Endothelial cell (in vitro differentiated cells): ENCODE data around the gene RAPSN. TPM values are rescaled to one million over a fixed set of nuclear protein-coding genes. Genes with fewer than 3 reads are reported as not detected.
A peak's percentile ranks its signal among the peaks of the same experiment; 100 is the strongest.

Experiments used
- DNase-seq: peaks from one replicate; pipeline ENCODE4 v3.0.0; 2021; ENCODE audit warnings: low spot score
- H3K27ac Mint-ChIP-seq: one replicate; pipeline ENCODE4 v1.8.0; 2021; ENCODE audit warnings: mixed read lengths, inconsistent platforms; ENCODE audit not compliant: unreplicated experiment
- H3K27me3 Mint-ChIP-seq: one replicate; pipeline ENCODE4 v1.8.0; 2021; ENCODE audit warnings: mild to moderate bottlenecking, moderate library complexity, mixed read lengths, inconsistent platforms; ENCODE audit not compliant: unreplicated experiment
- H3K36me3 Mint-ChIP-seq: one replicate; pipeline ENCODE4 v1.8.0; 2021; ENCODE audit warnings: mild to moderate bottlenecking, low read depth, mixed read lengths, inconsistent platforms; ENCODE audit not compliant: unreplicated experiment
- H3K4me1 Mint-ChIP-seq: one replicate; pipeline ENCODE4 v1.8.0; 2021; ENCODE audit warnings: mild to moderate bottlenecking, mixed read lengths, inconsistent platforms; ENCODE audit not compliant: unreplicated experiment
- H3K4me3 Mint-ChIP-seq: one replicate; pipeline ENCODE4 v1.8.0; 2021; ENCODE audit warnings: mild to moderate bottlenecking, mixed read lengths, inconsistent platforms; ENCODE audit not compliant: unreplicated experiment
- H3K9me3 Mint-ChIP-seq: one replicate; pipeline ENCODE4 v1.8.0; 2021; ENCODE audit warnings: mixed read lengths, inconsistent platforms; ENCODE audit not compliant: unreplicated experiment
- total RNA-seq: library from RNA; stranded (reverse); fragmentation: NEBNext Ultra II Directional; extraction: Animal tissue kit (Norgen Biotek cat#: 25700); gene quantifications from one replicate; pipeline ENCODE4 v1.2.1, GENCODE V29; 2021; ENCODE audit not compliant: unreplicated experiment
- TF ChIP-seq, protein P1 (sequence below): fragments of 200-600 bp; sonication (generic); IDR thresholded peaks from one replicate; pipeline ENCODE4 v1.5.0; 2021; ENCODE audit warnings: antibody characterized with exemption; ENCODE audit not compliant: unreplicated experiment

The RAPSN gene
- total RNA-seq, 1 donor from 2014 or later: 0.95 TPM

DNA sequence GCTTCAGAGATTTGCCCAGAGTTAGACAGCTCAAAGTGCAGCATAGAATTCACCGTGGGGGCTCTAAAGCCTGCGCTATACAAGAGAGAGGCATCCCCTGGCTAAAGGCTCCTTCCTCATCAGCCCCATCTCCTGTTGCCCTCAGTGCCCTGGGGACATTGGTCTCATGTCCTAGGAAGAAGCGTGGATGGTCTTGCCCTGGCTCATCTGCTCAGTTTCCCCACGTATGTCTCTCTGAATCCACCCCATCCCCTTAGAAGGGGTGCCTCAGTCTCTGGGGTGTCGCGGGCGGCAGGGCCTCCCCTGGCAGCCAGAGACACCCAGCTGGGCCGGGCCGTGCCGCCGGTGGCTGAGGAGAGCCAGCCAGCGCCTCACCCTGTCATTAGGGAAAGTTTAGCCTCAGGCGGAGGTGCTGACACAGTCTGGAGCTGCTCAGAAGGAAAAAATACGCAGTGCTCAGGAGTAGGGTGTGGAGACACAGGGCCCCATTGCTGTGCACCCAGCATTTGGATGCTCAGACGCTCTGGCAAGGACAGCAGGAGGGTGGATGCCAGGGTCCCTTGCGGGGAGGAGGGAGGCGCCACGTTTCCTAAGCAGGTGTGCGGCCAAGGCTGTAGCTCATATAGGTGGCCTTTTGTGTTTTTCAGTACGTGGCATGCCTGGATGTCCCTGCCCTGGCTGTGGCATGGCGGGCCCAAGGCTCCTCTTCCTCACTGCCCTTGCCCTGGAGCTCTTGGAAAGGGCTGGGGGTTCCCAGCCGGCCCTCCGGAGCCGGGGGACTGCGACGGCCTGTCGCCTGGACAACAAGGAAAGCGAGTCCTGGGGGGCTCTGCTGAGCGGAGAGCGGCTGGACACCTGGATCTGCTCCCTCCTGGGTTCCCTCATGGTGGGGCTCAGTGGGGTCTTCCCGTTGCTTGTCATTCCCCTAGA is 39.2 kb downstream of the RAPSN start:
- no peak overlapping the region for H3K27ac Mint-ChIP-seq

DNA sequence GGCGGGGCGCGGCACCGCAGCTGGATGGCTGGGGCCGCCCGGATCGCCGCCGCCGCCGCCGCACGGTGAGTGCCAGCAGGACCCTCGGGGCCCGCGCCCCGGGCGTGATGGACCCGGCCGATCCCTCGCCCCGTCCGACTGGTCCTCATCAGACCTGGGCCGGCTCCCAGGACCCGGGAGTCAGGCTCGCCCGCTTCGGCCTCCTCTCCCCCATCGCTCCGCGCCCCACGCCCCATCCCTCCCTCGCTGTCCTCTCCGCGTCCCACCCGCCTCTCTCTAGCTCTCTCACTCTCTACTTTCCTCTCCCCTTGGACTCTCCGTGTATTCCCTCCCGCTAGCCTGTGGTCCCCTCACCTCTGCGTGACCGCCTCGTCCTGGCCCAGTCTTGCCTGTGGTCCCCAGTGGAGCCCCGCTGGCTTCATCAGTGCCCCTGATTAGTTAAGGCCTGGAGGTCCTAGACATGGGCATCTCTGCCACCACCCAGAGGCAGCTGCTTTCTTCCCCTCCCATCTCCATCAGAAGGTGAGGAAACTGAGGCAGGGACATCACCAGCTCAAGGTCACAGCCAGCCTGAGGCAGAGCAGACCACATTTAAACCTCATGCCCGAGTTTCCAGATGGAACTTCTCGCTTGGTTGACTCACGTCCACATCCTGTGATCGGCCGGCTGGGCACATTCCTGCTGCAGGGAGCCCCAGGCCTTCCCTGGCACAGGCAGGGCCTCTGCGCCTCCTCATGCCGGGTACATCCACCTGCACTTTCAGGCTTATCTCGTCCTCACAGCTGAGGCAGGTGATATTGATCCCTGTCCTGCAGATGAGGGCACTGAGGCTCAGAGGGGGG is 40.1 kb downstream of the RAPSN start:
- TF ChIP-seq, protein P1, sequence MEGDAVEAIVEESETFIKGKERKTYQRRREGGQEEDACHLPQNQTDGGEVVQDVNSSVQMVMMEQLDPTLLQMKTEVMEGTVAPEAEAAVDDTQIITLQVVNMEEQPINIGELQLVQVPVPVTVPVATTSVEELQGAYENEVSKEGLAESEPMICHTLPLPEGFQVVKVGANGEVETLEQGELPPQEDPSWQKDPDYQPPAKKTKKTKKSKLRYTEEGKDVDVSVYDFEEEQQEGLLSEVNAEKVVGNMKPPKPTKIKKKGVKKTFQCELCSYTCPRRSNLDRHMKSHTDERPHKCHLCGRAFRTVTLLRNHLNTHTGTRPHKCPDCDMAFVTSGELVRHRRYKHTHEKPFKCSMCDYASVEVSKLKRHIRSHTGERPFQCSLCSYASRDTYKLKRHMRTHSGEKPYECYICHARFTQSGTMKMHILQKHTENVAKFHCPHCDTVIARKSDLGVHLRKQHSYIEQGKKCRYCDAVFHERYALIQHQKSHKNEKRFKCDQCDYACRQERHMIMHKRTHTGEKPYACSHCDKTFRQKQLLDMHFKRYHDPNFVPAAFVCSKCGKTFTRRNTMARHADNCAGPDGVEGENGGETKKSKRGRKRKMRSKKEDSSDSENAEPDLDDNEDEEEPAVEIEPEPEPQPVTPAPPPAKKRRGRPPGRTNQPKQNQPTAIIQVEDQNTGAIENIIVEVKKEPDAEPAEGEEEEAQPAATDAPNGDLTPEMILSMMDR: no peak
- peak; percentile 47 for DNase-seq
- H3K4me3 Mint-ChIP-seq: peak overlapping the region; percentile 91
- peaks cover 4% of the 10 kb centered on the region for H3K36me3 Mint-ChIP-seq
- H3K9me3 Mint-ChIP-seq: no peaks in the 10 kb centered on the region
- peak overlapping the region; percentile 57 for H3K27ac Mint-ChIP-seq
- H3K4me1 Mint-ChIP-seq: peaks cover 6% of the 10 kb centered on the region
- peaks cover 10% of the 10 kb centered on the region for H3K27me3 Mint-ChIP-seq

More for the DNA sequence above, 39.2 kb downstream of the RAPSN start:
- TF ChIP-seq, protein P1: no peak
- peaks cover 6% of the 10 kb centered on the region for H3K4me1 Mint-ChIP-seq
- peaks cover 8% of the 10 kb centered on the region for H3K36me3 Mint-ChIP-seq
- H3K4me3 Mint-ChIP-seq: peak overlapping the region; percentile 91
- peaks cover 15% of the 10 kb centered on the region for H3K27me3 Mint-ChIP-seq
- H3K9me3 Mint-ChIP-seq: no peaks in the 10 kb centered on the region
- no peak for DNase-seq

DNA sequence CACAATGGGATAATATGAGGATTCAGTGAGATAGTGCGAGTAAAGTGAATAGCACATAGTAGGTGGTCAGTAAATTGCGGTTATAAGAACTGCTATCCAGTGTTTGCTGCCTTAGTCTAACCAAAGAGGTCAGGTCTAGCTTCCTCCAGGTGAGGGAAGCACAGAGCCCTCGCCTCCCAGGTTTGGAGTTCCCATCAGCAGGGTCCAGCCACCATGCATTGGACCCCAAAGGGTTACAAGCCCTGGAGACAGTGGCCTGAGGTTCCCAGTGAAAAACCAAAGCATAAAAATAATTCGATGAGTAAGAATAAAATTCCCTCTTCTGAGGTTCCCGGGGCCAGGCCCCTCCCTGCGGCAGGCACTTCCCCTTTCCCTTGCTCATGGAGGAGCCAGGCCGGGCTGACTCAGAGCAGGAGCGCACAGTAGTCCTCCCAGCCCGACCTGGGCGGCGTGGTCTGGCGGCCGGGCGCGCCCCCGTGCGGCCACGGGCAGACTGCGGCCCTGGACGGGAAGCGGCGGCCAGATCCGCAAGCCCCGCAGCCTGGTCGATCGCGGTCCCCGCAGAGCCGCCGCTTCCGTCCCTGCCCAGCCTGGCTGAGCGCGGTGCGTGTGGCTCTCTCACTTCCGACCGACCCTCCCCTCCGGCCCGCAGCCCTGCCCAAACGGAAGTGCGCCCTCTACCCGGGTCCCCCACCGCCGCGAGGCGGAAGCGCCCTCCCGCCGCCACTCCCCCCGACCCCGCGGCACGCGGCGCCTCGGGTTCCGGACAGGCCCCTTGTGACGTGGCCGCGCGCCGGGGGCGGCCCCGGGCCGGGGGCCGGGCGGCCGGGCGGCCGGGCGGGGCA is 41.0 kb downstream of the RAPSN start, which contains the start of gene SLC39A13:
SLC39A13 (plus strand) TSS at position 845 of the 845 bp plus-strand sequence. CDS start 1,505 bp downstream, outside the sequence.
- Mint-ChIP-seq H3K4me1 (peaks cover 6% of the 10 kb centered on the region), H3K4me3 (peak within 1 kb of the TSS; percentile 91), H3K36me3 (no peaks in the 10 kb centered on the region), H3K9me3 (no peaks in the 10 kb centered on the region), H3K27ac (peak within 1 kb of the TSS; percentile 80), H3K27me3 (peaks cover 9% of the 10 kb centered on the region)
- TF ChIP-seq, protein P1: peak; percentile 86
- peak; percentile 96 for DNase-seq

DNA sequence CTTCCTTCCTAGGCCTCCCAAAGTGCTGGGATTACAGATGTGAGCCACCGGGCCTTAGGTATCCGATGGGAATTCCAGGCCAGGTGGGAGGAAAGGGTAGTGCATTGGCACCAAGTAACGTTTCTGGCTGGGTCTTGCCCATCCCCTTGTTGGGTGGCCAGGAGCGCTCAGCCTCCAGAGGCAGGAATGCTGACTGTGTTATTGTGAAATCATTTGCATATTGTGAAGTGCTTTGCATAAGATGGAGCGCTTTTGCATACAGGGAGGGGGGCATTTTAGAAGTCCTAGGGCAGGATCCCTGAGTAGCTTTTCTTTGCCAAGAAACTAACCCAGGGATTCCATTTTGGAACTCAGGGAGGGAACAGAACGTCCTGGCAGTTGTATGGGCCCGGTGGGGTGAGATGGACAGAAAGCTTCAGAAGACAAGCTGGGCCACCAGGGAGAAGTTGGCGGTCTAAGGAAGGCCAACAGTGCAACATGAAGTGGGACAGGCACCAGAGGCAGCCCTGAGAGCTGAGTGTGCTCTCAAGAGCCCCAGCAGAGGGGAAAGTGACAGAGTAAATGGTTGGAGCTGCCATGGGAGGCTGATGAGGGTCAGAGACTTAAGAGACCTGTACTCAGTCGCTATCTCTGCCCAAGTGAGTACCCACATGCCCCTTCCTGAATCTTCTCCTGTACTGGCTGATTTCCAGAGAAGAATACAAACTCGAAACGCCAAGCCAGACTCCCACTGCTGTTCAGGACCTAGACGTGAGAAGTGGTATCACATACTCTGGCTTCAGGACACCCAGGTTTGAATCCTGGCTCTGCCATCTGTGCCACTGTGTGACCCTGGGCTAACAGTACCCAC is 41.8 kb downstream of the RAPSN start:
- H3K36me3 Mint-ChIP-seq: no peaks in the 10 kb centered on the region
- H3K27me3 Mint-ChIP-seq: peaks cover 9% of the 10 kb centered on the region
- H3K27ac Mint-ChIP-seq: peak overlapping the region; percentile 80
- no peaks in the 10 kb centered on the region for H3K9me3 Mint-ChIP-seq
- peak overlapping the region; percentile 91 for H3K4me3 Mint-ChIP-seq
- H3K4me1 Mint-ChIP-seq: peaks cover 6% of the 10 kb centered on the region
- TF ChIP-seq, protein P1: no peak
- DNase-seq: no peak
